Measurements from ENCODE around the gene TLL1. TPM values are rescaled to one million over a fixed set of nuclear protein-coding genes. Genes with fewer than 3 reads are reported as not detected.

Gene TLL1
- total and polyA plus RNA-seq, 2 experiments from 2014 or later: 0.18 to 2.4 TPM

- ATAC-seq: no peak
- Mint-ChIP-seq H3K27me3 (ENCODE audit: insufficient read depth, low read depth, poor library complexity) (no peaks in the 10 kb centered on the region), H3K4me3 (no peak overlapping the region), H3K9me3 (no peaks in the 10 kb centered on the region), H3K27ac (no peak overlapping the region), H3K36me3 (ENCODE audit: low read depth) (no peaks in the 10 kb centered on the region), H3K4me1 (no peaks in the 10 kb centered on the region)
- TF ChIP-seq ETS1 (IDR thresholded peaks at IDR 0.05) (no peak), EZH2 (IDR thresholded peaks at IDR 0.05; ENCODE audit: low read depth, unreplicated experiment) (no peak), CREB1 (CRISPR knock-in tag; IDR thresholded peaks at IDR 0.05; ENCODE audit: low read depth) (no peak), EZH2phosphoT487 (IDR thresholded peaks at IDR 0.05; ENCODE audit: unreplicated experiment) (no peak), ZNF331 (CRISPR knock-in tag; IDR thresholded peaks at IDR 0.05; ENCODE audit: low read depth) (no peak), CTCF (conservative IDR thresholded peaks at IDR 0.05; ENCODE audit: low read depth in 2 of 2) (no peak), POLR2AphosphoS5 (IDR thresholded peaks at IDR 0.05; ENCODE audit: low read depth) (no peak), STAT1 (IDR thresholded peaks at IDR 0.05; ENCODE audit: unreplicated experiment) (no peak), REST (IDR thresholded peaks at IDR 0.05; ENCODE audit: unreplicated experiment) (no peak), NANOG (IDR thresholded peaks at IDR 0.05; ENCODE audit: borderline replicate concordance) (no peak)
- Histone ChIP-seq H4K20me1 (replicated peaks; ENCODE audit: insufficient read depth) (no peaks in the 10 kb centered on the region), H3K4me3 (no peak overlapping the region), H3K79me2 (replicated peaks; ENCODE audit: insufficient read depth) (no peaks in the 10 kb centered on the region), H2AFZ (no peak overlapping the region), H3K27me3 (ENCODE audit: insufficient read depth) (no peaks in the 10 kb centered on the region), H3K4me2 (no peak overlapping the region), H3K36me3 (ENCODE audit: insufficient read depth) (no peaks in the 10 kb centered on the region), H3K9me2 (ENCODE audit: insufficient read depth) (no peaks in the 10 kb centered on the region), H3F3A (replicated peaks; ENCODE audit: low read depth) (no peaks in the 10 kb centered on the region), H3K27ac (ENCODE audit: low read depth) (no peak overlapping the region), H3K4me1 (ENCODE audit: insufficient read depth) (no peaks in the 10 kb centered on the region)
- DNase-seq (ENCODE audit: low spot score): no peak
Measured at GRCh38 chr4:166087569-166087968, 214.5 kb downstream of the TLL1 start.

- H2AFZ ChIP-seq: no peak overlapping the region
- no peaks in the 10 kb centered on the region for H3K27me3 Mint-ChIP-seq (ENCODE audit: insufficient read depth, low read depth, poor library complexity)
- no peak overlapping the region for H3K4me2 ChIP-seq
- H3K9me2 ChIP-seq (ENCODE audit: insufficient read depth): no peaks in the 10 kb centered on the region
- H3K4me3 Mint-ChIP-seq: no peak overlapping the region
- no peaks in the 10 kb centered on the region for H3K79me2 ChIP-seq (replicated peaks; ENCODE audit: insufficient read depth)
- no peak overlapping the region for H3K27ac Mint-ChIP-seq
- H3F3A ChIP-seq (replicated peaks; ENCODE audit: low read depth): no peaks in the 10 kb centered on the region
- no peak for ATAC-seq
- H3K27me3 ChIP-seq (ENCODE audit: insufficient read depth): no peaks in the 10 kb centered on the region
- H3K36me3 ChIP-seq (ENCODE audit: insufficient read depth): no peaks in the 10 kb centered on the region
- no peak overlapping the region for H3K27ac ChIP-seq (ENCODE audit: low read depth)
- H3K4me1 ChIP-seq (ENCODE audit: insufficient read depth): no peaks in the 10 kb centered on the region
- DNase-seq (ENCODE audit: low spot score): no peak
- no peaks in the 10 kb centered on the region for H3K4me1 Mint-ChIP-seq
- no peak overlapping the region for H3K4me3 ChIP-seq
- no peaks in the 10 kb centered on the region for H3K36me3 Mint-ChIP-seq (ENCODE audit: low read depth)
- H4K20me1 ChIP-seq (replicated peaks; ENCODE audit: insufficient read depth): no peaks in the 10 kb centered on the region
- no peaks in the 10 kb centered on the region for H3K9me3 Mint-ChIP-seq
- no peak for TF ChIP-seq NANOG (IDR thresholded peaks at IDR 0.05; ENCODE audit: borderline replicate concordance)
- no peak for TF ChIP-seq POLR2AphosphoS5 (IDR thresholded peaks at IDR 0.05; ENCODE audit: low read depth)
- TF ChIP-seq CREB1 (CRISPR knock-in tag; IDR thresholded peaks at IDR 0.05; ENCODE audit: low read depth): no peak
- TF ChIP-seq ETS1 (IDR thresholded peaks at IDR 0.05): no peak
Measured at GRCh38 chr4:166088576-166088975, 215.5 kb downstream of the TLL1 start.

All from GM23338 (cell line).